ENCODE measurements around the gene RASGRF1.
"Not testable (repeated sequence)": the region's sequence is repeated elsewhere in the genome, so short reads cannot be mapped to it uniquely, and the experiment has no call there.

RASGRF1 gene

DNA sequence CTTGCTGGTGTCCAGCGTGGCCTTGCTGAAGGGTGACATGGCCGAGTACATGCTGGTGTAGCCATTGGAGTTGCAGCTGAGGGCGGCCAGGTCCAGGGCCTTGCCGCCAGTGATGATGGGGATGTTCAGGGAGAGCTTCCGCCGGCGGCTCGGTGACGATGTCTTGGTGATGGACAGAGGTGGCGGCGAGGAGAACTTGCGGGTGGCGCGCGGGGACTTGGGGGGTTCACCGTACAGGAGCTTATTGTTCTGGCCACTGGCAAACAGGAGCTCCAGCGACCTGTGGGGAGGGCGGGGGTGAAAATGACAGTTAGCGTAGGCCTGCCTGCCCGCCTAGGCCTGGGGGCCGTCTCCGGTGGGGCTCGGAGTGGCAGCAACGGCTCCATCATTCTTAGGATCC is 86.7 kb downstream of the RASGRF1 start:
- no peak for DNase-seq

DNA sequence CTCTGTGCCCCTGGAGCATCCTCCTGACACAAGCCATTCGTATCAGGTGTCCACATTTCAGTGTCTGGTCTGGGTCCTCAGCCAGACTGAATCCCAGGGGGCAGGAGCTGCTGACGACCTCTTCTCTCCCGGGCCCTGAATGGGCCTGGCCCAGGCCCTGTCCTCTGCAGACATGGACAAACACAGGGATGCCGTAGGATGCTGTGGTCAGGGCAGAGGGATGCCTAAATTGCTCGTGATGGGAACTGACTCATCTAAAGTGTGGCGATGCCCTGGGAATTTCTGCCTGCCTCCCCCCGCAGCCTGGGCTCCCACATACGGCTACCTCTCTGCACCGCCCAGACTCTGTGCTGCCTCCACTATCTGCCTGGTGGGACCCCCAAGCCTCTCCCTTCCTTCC is 87.3 kb downstream of the RASGRF1 start:
- DNase-seq = no peak

DNA sequence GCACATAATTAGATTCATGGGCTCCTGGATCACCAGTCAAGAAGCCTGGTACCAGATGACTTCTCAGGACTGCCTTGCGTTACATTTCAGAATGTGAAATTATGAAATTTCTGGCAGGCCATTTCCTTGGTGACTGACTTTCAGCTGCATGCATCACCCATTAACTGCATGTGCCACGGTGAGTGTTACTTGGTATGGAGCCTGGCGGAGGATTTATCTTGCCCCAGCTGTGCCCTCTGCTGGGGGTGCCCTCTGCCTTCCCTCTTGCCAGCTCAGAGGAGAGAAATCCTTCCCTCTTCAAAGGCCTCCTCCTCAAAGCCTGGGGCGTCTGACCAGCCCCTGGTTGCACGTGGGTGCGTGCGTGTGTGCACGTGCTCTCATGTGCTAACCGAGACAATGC is 88.0 kb downstream of the RASGRF1 start:
- no peak for DNase-seq

DNA sequence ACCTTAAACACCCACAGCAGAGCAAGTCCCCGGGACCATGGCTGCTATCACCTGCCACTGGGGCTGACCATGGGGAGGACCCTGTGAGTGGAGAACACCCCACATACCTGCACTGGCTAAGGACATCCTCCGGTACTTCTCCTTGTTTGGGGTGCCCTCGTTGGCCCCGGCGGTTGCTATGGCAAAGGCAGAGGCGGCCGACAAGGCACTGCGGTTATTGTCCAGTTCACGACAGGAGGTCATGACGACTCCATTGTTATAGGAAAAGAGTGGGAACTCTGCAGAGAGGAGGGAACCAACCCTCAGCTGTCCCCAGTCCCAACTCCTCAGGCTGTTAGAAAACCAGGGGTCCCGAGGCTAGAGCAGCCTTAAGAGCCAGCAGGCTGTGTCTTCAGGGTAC is 90.9 kb downstream of the RASGRF1 start:
- no peak for DNase-seq

DNA sequence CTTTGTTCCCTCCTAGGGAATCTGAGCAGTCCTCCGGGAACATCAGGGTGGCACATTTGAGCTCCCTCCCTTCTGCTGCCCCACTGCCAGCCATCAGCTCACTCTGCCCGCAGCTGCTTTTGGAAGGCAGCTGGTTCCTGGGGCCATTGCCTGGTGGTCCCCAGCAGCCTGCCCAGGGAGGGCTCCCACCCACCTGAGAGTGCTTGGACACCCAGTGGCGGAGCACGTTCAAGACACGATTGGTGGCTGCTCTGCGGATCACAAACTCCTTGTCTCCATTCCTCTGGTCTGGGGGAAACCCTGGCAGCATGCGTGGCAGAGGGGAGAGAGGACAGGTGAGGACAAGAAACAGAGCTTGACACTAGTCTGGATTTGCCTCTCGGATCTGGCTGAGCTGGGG is 92.1 kb downstream of the RASGRF1 start:
- DNase-seq = no peak

DNA sequence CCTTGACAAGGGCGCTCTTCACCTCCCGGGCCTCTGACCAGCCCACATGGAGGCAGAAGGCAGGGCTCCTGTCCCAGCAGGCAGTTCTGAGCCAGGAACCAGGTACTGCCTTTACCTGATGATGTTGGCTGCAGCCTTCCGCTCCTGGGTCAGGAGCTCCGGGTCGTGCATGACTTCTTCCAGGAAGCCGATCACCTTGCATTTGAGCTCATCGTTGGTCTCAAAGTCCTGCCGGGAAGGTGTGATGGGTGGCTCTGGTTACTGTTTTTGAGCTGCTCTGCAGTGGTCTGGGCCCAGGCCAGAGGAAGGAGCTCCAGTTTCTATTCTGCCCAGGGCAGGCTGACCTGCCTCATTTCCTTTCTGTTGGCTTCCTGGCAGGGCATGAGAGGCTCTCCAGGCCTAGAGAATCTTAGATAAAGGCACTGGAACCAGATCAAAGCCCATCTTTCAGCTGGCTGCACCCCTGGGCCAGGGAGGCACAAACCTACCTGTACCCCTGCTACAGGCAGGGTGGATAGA is 92.5 kb downstream of the RASGRF1 start:
- no peak for DNase-seq

DNA sequence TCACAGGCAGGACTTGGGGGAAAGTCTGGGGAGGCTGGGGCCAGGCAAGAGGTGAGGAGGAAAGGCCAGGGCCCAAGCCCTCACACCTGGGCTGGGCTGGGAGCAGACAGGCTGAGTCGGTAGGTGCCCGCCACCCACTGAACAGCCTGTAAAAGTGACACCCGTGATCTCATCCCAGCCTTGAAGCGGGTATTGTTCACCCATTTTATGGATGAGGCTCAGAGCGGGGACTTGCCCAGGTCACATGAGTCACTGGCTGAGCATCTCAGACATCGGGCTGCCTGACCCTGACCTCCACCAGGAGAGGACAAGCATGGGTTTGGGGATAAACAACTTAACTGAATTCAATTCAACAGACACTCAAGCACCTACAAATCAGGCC is 93.7 kb downstream of the RASGRF1 start:
- DNase-seq = no peak

DNA sequence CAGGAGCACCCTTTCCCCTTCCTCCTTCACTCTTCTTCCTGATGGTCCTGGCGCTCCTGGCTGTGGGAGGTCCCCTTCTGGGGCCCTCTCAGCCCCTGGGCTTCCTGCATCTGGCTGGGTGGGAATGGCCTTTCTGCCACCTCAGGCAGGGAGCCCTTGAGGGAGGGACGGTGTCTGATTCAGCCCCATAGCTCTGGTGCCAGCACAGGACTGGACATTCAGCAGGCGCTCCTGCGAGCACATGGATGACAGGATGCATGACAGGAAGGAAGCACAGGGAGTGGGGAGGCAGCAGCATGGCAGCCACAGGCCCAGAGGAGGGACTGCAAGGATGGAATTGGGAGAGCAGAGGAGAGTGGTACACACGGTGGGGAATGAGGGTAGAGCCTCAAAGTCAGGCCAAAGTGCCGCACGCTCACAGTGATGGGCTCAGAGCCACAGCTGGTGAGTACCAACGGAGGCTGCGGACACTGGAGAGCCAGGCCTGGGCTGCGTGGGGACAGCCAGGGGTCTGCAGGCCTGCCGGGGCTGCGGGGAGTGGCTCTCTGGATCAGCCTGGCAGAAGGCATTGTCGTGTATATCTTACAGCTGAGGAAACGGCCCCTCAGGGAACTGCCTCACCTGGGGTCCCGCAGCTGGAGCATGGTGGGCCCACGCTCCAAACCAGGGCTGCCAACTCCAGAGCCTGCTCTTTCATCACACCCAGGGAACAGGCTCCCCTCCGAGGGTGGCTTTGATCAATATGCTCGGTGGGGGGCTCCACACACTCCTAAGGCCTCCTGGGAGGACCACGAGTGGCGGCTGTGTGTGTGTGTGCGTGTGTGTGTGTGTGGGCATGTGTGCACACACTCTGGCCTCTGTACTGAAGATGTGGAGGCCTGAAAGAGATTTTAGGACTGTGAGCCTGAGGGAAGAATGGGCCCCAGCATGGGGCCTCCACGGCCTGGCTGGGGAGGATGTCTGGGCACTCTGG is 94.4 kb downstream of the RASGRF1 start:
- DNase-seq = no peak

DNA sequence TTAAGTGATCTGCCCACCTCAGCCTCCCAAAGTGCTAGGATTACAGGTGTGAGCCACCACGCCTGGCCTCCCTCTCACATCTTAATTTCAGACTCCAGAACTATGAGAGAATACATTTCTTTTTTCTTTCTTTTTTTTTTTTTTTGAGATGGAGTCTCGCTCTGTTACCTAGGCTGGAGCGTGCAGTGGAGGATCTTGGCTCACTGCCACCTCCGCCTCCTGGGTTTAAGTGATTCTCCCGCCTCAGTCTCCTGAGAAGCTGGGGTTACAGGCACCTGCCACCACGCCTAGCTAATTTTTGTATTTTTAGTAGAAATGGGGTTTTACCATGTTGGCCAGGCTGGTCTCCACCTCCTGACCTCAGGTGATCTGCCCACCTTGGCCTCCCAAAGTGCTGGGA is 95.4 kb downstream of the RASGRF1 start:
- DNase-seq = not testable (repeated sequence)

DNA sequence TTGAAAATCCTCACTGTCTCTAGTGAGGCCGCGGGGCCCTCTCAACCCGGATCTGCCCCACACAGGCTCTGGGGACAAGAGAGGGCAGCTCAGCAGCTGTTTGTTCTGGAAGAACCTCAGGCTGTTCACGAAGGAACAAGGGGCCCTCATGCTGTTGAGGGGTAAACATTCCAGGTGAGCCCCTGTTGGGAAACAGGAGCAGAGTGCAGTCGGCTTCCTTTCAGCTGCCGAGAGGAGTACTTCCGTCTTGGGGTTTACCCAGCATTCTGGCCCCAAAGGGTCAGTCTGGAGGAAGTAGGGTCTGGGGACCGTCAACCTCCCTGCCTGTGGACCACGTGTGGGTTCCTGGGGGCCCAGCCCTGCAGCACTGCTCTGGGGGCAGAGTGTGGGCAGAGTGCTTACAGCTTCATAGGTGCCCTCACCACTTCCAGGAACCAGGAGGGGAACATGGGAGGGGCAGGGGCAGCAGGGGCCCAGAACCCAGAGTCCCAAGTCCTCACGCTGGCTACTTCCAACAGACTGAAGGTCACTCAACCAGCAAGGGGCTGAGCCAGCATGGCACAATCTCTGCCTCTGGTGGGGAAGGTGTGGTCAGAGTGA is 96.5 kb downstream of the RASGRF1 start:
- DNase-seq = no peak

DNA sequence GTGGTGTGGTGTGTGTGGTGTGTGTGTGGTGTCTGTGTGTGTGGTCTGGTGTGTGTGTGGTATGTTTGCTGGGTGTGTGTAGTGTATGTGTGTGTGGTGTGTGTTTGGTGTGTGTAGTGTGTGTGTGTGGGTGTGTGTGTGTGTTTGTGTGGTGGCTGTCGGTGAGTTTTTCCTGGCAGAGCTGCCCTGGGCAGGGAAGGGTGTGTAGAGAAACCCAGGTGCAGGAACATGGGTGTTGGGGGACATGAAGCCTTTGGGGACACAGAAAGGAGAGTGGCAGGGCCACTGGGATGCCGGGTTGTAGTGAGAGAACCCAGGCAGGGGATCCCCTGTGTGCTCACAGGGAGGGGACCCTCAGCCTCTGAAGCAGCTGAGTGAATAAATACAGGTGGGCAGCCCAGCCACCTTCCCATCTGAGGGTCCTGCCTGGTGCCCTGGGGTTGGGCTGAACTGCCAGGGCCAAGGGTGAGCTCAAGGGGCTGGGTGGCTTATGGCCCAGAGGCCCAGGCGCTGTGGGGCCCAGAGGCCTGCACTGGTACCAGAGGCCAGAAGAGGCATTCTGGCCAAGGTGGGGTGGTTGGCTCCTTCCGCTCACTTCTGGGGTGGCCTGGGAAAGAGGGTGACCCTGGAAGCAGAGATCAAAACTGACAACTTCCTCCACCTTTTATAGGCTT is 97.2 kb downstream of the RASGRF1 start:
- no peak for DNase-seq

DNA sequence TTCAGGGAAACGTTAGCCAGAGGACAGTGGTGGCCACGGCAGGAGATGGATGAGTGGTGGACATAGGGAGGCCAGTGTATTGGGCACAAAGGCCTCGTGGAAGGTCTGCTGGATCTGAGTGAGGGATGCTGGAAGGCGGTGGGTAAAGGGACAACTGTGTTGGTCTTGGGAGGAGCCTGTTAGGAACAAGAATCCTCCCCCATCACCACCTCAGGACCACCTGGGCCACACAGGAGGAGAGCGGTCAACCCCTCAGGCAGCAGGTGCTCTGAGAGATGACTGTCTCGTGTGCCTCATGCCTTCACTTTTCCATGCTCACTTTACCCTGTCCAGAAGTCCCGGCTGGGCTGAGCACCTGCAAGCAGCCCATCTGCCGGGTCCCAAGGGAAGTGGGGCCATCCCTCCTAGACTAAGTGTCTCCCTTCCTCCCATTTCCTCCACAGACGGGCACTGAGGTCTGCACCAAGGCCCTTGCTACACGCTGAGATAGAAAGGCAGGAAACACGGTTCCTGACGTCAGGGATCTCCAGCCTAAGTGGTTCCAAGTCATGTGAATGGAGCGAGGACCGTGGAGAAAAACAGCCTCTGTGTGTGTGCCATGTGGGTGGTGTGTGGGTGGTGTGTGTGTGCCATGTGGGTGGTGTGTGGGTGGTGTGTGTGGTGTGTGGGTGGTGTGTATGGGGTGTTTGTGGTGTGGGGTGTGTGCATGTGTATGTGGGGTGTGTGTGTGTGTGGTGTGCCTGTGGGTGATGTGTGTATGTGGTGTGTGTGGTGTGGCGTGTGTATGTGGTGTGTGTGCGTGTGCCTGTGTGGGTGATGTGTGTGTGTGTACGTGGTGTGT is 97.9 kb downstream of the RASGRF1 start:
- DNase-seq = no peak

DNA sequence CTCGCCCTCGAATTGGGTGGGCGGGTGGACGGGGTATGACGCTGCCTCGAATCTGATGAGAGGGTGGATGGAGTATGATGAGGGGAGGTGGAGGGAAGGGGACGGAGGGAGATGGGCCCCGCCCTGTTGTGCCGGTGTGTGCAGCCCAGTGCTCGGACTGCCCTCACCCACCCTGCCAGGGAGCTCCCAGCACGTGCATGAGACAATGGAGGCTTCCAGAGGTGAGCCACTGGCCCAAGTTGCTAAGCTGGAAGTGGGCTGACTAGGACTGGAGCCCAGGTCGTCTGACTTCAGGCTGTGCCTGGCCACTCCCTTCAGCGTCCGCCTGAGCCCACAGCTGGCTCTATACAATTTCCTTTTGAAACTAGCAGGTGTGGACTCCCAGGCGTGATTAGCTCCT is 98.7 kb downstream of the RASGRF1 start:
- DNase-seq = no peak

DNA sequence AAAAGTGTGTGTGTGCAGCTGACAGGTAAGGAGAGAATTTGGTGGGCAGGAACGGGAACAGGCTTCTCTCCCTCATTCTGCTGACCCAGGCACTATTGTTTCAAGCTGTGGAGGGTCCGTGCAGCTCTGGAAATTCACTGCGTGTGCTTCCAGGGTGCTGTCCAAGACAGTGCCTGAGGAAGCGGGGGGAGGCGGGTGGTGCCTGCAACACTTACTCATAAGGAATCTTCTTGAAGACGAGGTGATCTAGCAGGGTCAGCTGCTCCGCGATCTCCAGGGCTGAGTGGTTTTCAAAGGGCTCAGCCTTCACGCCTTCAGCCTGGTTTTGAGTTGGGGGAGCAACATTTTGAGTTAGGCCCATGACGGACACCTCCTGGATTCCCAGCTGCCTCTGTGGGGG is 99.1 kb downstream of the RASGRF1 start:
- DNase-seq = no peak

DNA sequence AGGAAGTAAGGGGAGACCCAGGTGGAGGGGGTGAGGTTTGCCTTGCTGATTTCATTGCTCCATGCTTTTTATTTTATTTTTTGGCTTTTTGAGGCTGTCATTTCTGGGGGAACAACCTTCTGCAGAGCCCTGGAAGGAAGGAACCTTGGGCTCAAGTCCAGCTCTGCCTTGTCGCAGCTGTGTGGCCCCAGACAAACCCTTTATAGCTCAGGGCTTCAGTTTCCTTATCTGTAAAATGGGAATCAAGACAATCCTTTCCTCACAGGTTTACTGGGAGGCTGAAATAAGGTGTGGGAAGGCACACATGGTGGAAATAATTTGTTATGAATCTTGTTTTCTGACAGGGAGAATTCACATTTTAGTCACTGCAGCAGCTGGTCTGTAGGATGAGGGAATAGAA is 100.3 kb downstream of the RASGRF1 start:
- no peak for DNase-seq

DNA sequence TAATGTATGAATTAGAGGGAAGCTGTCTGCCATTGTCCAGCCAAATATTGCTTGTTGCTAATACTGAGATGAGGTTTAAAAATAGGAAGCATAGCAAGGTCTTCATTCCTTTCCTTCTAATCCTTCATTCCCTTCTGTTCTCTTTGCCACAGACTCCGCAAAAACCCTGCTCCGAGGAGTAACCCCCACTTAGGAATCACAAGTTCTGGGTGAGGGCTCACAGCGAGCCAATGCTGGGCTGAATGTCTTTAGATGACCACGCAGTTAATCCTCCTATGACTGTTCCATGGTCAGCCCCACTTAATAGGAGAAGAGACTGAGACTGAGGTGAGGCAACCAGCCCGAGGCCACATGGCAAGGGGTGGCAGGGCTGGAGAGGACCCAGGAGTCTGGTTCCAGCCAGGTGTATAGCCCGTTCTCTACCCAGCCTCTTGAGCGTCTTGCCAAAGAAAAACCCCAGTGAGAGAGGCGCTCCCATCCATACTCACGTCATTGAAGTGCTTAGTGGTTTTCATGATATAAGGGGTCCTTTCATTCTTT is 100.8 kb downstream of the RASGRF1 start:
- DNase-seq = no peak

DNA sequence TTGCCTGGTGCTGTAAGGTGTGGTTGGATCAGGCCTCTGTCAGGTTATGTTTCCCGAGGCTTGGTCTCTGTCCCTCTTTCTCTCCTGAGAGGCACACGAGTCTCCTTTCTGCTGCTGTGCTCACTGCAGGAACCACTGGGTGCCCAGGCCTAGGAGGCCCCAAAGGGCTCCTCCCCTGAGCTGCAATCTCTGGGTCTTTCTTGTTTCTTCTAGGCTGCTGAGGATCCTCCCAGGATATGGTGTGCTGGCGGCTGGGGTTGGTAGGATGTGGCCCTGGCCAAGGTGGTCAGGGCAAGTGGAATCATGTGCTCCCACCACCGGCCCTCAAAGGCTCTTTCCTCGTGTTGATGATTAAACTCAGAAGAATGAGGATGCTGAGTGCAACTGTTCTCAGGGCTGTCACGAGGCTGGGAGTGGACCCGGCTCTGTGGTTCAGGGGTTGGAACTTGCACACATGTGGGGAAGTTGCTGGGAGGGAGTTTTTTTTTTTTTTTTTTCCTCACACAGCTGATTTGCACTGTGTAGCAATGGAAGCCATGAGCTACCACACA is 102.1 kb downstream of the RASGRF1 start:
- DNase-seq = no peak

DNA sequence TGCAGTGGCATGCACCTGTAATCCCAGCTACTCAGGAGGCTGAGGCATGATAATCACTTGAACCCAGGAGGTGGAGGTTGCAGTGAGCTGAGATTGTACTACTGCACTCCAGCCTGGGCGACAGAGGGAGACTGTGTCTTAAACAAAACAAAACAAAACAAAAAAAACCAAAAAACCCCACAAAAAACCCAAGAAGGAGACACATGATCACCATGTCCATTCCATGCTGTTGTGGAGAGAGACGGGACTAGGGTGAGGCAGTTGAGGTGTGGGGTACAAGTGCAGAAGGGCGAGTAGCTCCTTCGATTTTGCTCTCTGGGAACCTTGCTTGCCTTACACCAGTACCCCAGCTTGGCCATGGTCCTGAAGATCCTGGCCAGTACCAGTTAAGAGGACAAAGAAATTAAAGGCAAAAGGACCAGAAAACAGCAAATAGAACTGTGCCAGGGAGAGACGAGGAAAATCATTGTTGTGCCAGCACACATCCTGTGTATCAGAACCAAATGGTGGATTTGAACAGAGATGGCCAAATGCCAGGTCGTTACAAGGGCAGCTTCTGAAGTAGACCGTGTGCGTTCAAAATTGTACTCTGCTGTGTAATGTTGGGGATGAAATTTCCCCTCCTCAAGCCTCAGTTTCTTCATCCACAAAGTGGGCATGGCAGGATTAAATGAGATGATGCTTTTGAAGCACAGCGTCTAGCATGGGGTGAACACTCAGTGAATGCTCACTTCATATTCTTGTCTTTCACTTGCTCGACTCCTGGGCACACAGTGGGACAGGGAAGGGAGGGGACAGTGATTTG is 102.8 kb downstream of the RASGRF1 start:
- no peak for DNase-seq

DNA sequence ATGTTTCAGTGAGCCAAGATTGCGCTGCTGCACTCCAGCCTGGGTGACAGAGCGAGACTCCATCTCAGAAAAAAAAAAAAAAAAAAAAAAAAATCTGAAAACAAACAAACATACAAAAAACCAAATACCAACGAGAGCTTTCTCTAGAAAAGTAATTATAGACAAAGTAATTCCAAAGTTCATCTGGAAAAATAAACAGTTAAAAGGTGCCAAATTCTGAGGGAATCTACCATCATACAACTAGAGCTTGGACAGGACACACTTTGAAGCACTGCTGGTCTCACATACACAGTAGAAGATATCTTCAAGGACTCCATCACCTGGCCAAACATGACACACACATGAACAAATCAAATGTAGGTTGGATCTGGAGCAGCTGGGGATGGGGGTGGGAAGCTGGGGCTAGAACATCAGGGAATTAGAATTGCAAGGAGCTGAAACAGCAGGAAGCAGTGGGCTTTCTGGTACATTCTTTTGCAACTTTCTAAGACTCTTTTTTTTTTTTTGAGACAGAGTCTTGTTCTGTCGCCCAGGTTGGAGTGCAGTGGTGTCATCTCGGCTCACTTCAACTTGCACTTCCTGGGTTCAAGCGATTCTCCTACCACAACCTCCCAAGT is 104.6 kb downstream of the RASGRF1 start:
- no peak for DNase-seq

DNA sequence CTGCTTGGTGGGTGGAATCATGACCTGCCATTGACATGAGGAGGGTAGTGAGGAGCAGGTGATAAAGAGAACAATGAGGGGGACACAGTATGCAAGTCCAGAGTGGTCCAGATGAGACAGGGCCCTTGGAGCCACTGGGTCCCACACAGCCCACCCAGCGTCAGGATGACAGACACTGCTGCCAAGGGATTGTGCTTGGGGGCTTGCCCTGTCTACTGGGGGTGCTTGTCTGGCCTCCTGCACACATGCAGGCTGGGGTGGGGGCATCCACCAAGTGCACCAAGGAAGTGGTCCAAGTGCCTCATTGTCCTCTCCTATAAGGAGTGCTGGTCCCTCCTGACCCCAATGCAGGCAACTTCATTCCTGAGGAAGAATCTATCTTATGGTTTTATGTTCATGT is 106.5 kb downstream of the RASGRF1 start:
- no peak for DNase-seq

Measured in CD4-positive, alpha-beta T cell treated with Interleukin-6 for 4 hours (primary cell).